Neural progenitor cell (in vitro differentiated cells): ENCODE data around the gene DOCK11.

Source experiments
- CTCF ChIP-seq: fragments of 200-600 bp; sonication (generic); IDR thresholded peaks from 2 replicates; pipeline ENCODE4 v1.5.1; 2017; ENCODE audit warnings: antibody characterized with exemption, mild to moderate bottlenecking
- EZH2 ChIP-seq: fragments of 200-600 bp; sonication (generic); IDR thresholded peaks from 2 replicates; pipeline ENCODE4 v1.6.1; 2017; ENCODE audit warnings: antibody characterized with exemption, mild to moderate bottlenecking, moderate library complexity

- TF ChIP-seq CTCF (no peak), EZH2 (no peak)
These were observed 40.6 kb upstream of the DOCK11 start for GRCh38 chrX:118455013-118455412.
